ENCODE data around the gene KCTD10. TPM values are rescaled to one million over a fixed set of nuclear protein-coding genes. Genes with fewer than 3 reads are reported as not detected.

Gene KCTD10
- total and polyA plus RNA-seq, 10 of the 15 experiments (the other 5 are each of a cell fraction or from before 2014, with no cell fraction given), result 5.6 to 52.0 (median 34.2) TPM

DNA sequence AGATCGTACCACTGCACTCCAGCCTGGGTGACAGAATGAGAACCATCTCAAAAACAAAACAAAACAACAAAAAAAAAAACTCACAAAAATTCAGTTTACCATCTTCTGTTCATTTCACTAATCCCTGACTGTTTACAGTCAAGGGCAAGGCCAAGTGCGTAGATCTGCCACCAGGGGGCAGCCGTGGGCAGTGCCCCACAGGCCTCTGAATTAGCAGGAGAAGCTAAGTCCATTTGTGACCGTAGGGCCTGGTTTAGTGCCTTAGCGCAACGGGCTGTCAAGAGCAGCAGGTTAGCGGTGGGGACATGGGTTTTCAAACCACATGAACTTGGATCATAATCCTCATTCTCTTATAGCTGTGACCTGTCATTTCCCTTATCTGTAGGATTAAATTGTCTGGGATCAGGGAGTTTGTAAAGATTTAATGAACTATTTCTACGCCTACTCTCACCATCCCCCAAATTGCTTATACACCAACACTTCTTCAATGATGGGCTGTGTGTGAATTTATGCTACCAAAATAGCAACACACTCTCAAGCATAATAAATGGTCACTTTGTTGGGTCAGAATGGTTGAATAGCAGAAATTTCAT, 49.0 kb downstream of the KCTD10 start:
- no peaks in the 10 kb centered on the region for H3K9me3 ChIP-seq (replicated peaks; ENCODE audit: control insufficient read depth, insufficient read depth, low read length)
- ChIA-PET RAD21 (ENCODE audit: unreplicated experiment) (interaction anchor here (1.0 kb wide), 2 partner anchors 343 to 347 kb away, joined by 3 to 5 read pairs; no protein-coding TSS in a partner anchor), SMC1A (ENCODE audit: uncharacterized antibody, unreplicated experiment) (interaction anchor here (0.7 kb wide), 2 partner anchors 35 to 96 kb away, joined by 3 read pairs; no protein-coding TSS in a partner anchor), POLR2A (no interaction called here), CTCF (interaction anchor here (0.5 to 2.5 kb wide), 20 partner anchors 9 to 1759 kb away, joined by 3 to 6 read pairs (median 4); partner anchors contain the start of gene MVK)
- TF ChIP-seq RAD21 (IDR thresholded peaks at IDR 0.05; ENCODE audit: insufficient read depth, low read depth, low read length), result peak; percentile 57
- no peak for TF ChIP-seq WRNIP1 (IDR thresholded peaks at IDR 0.05; ENCODE audit: borderline replicate concordance, low read depth, low read length)
- TF ChIP-seq SMC3 (IDR thresholded peaks at IDR 0.05; ENCODE audit: borderline replicate concordance, low read length), result peak; percentile 57; the same call in 1 of the 2 replicates
- TF ChIP-seq STAT3 (IDR thresholded peaks at IDR 0.05; ENCODE audit: low read depth, low read length), result no peak
- TF ChIP-seq SUPT20H (IDR thresholded peaks at IDR 0.05; ENCODE audit: borderline replicate concordance, control insufficient read depth, low read depth, low read length), result no peak
- TF ChIP-seq, protein P1, sequence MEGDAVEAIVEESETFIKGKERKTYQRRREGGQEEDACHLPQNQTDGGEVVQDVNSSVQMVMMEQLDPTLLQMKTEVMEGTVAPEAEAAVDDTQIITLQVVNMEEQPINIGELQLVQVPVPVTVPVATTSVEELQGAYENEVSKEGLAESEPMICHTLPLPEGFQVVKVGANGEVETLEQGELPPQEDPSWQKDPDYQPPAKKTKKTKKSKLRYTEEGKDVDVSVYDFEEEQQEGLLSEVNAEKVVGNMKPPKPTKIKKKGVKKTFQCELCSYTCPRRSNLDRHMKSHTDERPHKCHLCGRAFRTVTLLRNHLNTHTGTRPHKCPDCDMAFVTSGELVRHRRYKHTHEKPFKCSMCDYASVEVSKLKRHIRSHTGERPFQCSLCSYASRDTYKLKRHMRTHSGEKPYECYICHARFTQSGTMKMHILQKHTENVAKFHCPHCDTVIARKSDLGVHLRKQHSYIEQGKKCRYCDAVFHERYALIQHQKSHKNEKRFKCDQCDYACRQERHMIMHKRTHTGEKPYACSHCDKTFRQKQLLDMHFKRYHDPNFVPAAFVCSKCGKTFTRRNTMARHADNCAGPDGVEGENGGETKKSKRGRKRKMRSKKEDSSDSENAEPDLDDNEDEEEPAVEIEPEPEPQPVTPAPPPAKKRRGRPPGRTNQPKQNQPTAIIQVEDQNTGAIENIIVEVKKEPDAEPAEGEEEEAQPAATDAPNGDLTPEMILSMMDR (IDR thresholded peaks at IDR 0.05 in 2 of 3, conservative IDR thresholded peaks at IDR 0.05 in 1 of 3; ENCODE audit: control insufficient read depth in 2 of 3, extremely low read depth in 1 of 3, insufficient read depth in 1 of 3, low read depth in 3 of 3, low read length in 3 of 3), result peak; percentile 92 to 99 (median 98)
- TF ChIP-seq SREBF2 (IDR thresholded peaks at IDR 0.05; ENCODE audit: low read length), result no peak
- TF ChIP-seq IRF5 (IDR thresholded peaks at IDR 0.05; ENCODE audit: borderline replicate concordance), result no peak
- no peak for TF ChIP-seq SIX5 (IDR thresholded peaks at IDR 0.05; ENCODE audit: low read depth, low read length, severe bottlenecking)
- no peak for TF ChIP-seq NR2C2 (IDR thresholded peaks at IDR 0.05; ENCODE audit: borderline replicate concordance, control insufficient read depth, insufficient read length, low read depth)
- no peak for TF ChIP-seq MYC (IDR thresholded peaks at IDR 0.05; ENCODE audit: insufficient read depth, insufficient read length, insufficient replicate concordance, low read length, severe bottlenecking)
- no peak for TF ChIP-seq PAX8 (IDR thresholded peaks at IDR 0.05)
- no peak for TF ChIP-seq SIN3A (IDR thresholded peaks at IDR 0.05; ENCODE audit: low read depth, low read length)
- TF ChIP-seq, protein P2, sequence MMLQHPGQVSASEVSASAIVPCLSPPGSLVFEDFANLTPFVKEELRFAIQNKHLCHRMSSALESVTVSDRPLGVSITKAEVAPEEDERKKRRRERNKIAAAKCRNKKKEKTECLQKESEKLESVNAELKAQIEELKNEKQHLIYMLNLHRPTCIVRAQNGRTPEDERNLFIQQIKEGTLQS (IDR thresholded peaks at IDR 0.05; ENCODE audit: borderline replicate concordance, extremely low read depth, low read depth, low read length), result no peak
- TF ChIP-seq HDGF (IDR thresholded peaks at IDR 0.05), result no peak
- no peaks in the 10 kb centered on the region; the same call in 1 of the 2 replicates for H3K4me1 ChIP-seq (ENCODE audit: control insufficient read depth, insufficient read depth, low read length)
- peak; percentile 54 for FAIRE-seq
- H2AFZ ChIP-seq (ENCODE audit: control insufficient read depth, low read depth, low read length), result no peak overlapping the region
- H3K36me3 ChIP-seq (ENCODE audit: control insufficient read depth in 2 of 2, insufficient read depth in 2 of 2, low read length in 1 of 2), result no peaks in the 10 kb centered on the region
- peak; percentile 95 for ATAC-seq
- no peak overlapping the region for H3K9ac ChIP-seq (ENCODE audit: control insufficient read depth, insufficient read depth, low read length)
- intact Hi-C loops (cut with micrococcal nuclease; ENCODE audit: unreplicated experiment), result no loop called here
- no peak overlapping the region for H3K4me3 ChIP-seq
- in situ Hi-C loops (cut with MboI), result no loop called here
- H4K20me1 ChIP-seq (ENCODE audit: control insufficient read depth, insufficient read depth), result no peaks in the 10 kb centered on the region
- H3K79me2 ChIP-seq (ENCODE audit: control insufficient read depth, insufficient read depth, low read length), result no peaks in the 10 kb centered on the region
- no peak overlapping the region for H3K4me2 ChIP-seq (ENCODE audit: control insufficient read depth, insufficient read depth)
- H3K27me3 ChIP-seq (replicated peaks in 1 of 2; ENCODE audit: control insufficient read depth in 2 of 2, insufficient read depth in 2 of 2, low read length in 1 of 2), result no peaks in the 10 kb centered on the region
- no peak for DNase-seq (ENCODE audit: low read depth, low spot score)
- WGBS (ENCODE audit: insufficient coverage, insufficient replicate concordance, low lambda C conversion rate, missing lambda C conversion rate), result 21% methylated on average over 8 of the region's 8 CpGs
- BruUV-seq (replicated peaks), result no TSS peak
- H3K27ac ChIP-seq (ENCODE audit: control insufficient read depth, insufficient read depth), result no peak overlapping the region
